ENCODE data around the gene GALNT10. TPM values are rescaled to one million over a fixed set of nuclear protein-coding genes. Genes with fewer than 3 reads are reported as not detected.

The GALNT10 gene
- total and polyA plus RNA-seq, 10 donors, result 7.6 to 50.2 (median 43.5) TPM

- TF ChIP-seq POLR2AphosphoS5 (IDR thresholded peaks at IDR 0.05), result peak in 1 of 3 donors; percentile 16
- no peak for TF ChIP-seq CTCF (IDR thresholded peaks at IDR 0.05 in 8 of 11, conservative IDR thresholded peaks at IDR 0.05 in 3 of 11)
- H3K36me3 ChIP-seq, result peaks cover 0 to 58% (median 0%) of the 10 kb centered on the region in 6 donors
- no peak for DNase-seq
- WGBS, 5 donors, result 63 to 78% (median 75%) methylated on average over 8 of the region's 8 CpGs
- no peak overlapping the region for H3K4me3 ChIP-seq
- no peaks in the 10 kb centered on the region for H3K9me3 ChIP-seq
- H3K27me3 ChIP-seq (replicated peaks in 1 of 7), result no peaks in the 10 kb centered on the region
- peak overlapping the region in 5 of 8 donors; percentile 8 to 79 (median 48) for H3K27ac ChIP-seq
- H3K4me1 ChIP-seq, result peaks cover 14 to 94% (median 52%) of the 10 kb centered on the region in 6 donors
- intact Hi-C loops (cut with DNase I; ENCODE audit: low total_unique reads), result loop anchor here (10.0 kb wide), 1 partner anchor 87 kb away; no protein-coding TSS in a partner anchor
Measured at GRCh38 chr5:154197801-154198491, 7.4 kb downstream of the GALNT10 start.

GRCh38 chr5:154198611-154199230, 8.2 kb downstream of the GALNT10 start:
- Histone ChIP-seq H3K4me1 (peaks cover 14 to 94% (median 50%) of the 10 kb centered on the region in 6 donors), H3K36me3 (peaks cover 0 to 58% (median 0%) of the 10 kb centered on the region in 6 donors), H3K27ac (peak overlapping the region in 4 of 8 donors; percentile 26 to 79 (median 49)), H3K9me3 (no peaks in the 10 kb centered on the region), H3K27me3 (replicated peaks in 1 of 7) (no peaks in the 10 kb centered on the region), H3K4me3 (no peak overlapping the region)
- intact Hi-C loops (cut with DNase I; ENCODE audit: low total_unique reads), result loop anchor here (10.0 kb wide), 1 partner anchor 86 kb away; no protein-coding TSS in a partner anchor
- TF ChIP-seq POLR2AphosphoS5 (IDR thresholded peaks at IDR 0.05) (no peak), CTCF (IDR thresholded peaks at IDR 0.05 in 8 of 11, conservative IDR thresholded peaks at IDR 0.05 in 3 of 11) (no peak), POLR2A (IDR thresholded peaks at IDR 0.05) (no peak)
- DNase-seq, result no peak
- WGBS, 5 donors, result 69 to 93% (median 75%) methylated on average over 4 of the region's 4 CpGs

- no peak for DNase-seq
- H3K36me3 ChIP-seq, result peaks cover 0 to 62% (median 0%) of the 10 kb centered on the region in 6 donors
- TF ChIP-seq CTCF (IDR thresholded peaks at IDR 0.05 in 8 of 11, conservative IDR thresholded peaks at IDR 0.05 in 3 of 11), result no peak
- H3K4me1 ChIP-seq, result peaks cover 14 to 92% (median 48%) of the 10 kb centered on the region in 6 donors
- intact Hi-C loops (cut with DNase I; ENCODE audit: low total_unique reads), result loop anchor here (10.0 kb wide), 1 partner anchor 86 kb away; no protein-coding TSS in a partner anchor
- no peaks in the 10 kb centered on the region for H3K27me3 ChIP-seq (replicated peaks in 1 of 7)
- H3K27ac ChIP-seq, result peak overlapping the region in 4 of 8 donors; percentile 26 to 79 (median 49)
- 78 to 92% (median 83%) methylated on average over 4 of the region's 4 CpGs for WGBS, 5 donors
- H3K9me3 ChIP-seq, result no peaks in the 10 kb centered on the region
- H3K4me3 ChIP-seq, result no peak overlapping the region
Measured at GRCh38 chr5:154199263-154199662, 8.7 kb downstream of the GALNT10 start.

GRCh38 chr5:154199671-154200220, 9.2 kb downstream of the GALNT10 start:
- no peak for DNase-seq
- peak overlapping the region in 1 of 8 donors; percentile 79 for H3K27ac ChIP-seq
- TF ChIP-seq POLR2AphosphoS5 (IDR thresholded peaks at IDR 0.05) (no peak), POLR2A (IDR thresholded peaks at IDR 0.05) (no peak), CTCF (IDR thresholded peaks at IDR 0.05 in 8 of 11, conservative IDR thresholded peaks at IDR 0.05 in 3 of 11) (no peak)
- intact Hi-C loops (cut with DNase I; ENCODE audit: low total_unique reads), result loop anchor here (10.0 kb wide), 1 partner anchor 85 kb away; no protein-coding TSS in a partner anchor
- H3K9me3 ChIP-seq, result no peaks in the 10 kb centered on the region
- H3K4me3 ChIP-seq, result no peak overlapping the region
- H3K27me3 ChIP-seq (replicated peaks in 1 of 7), result no peaks in the 10 kb centered on the region
- H3K4me1 ChIP-seq, result peaks cover 14 to 92% (median 46%) of the 10 kb centered on the region in 6 donors
- 54 to 72% (median 63%) methylated on average over 6 to 7 of the region's 7 CpGs for WGBS, 5 donors
- H3K36me3 ChIP-seq, result peaks cover 0 to 61% (median 0%) of the 10 kb centered on the region in 6 donors

Data from spleen (tissue), 11 donors.